PC-3 (cell line): ENCODE data around the gene GULP1. TPM values are rescaled to one million over a fixed set of nuclear protein-coding genes. Genes with fewer than 3 reads are reported as not detected.

Experiments used
- ATAC-seq: fragments of 200-7000 bp; cut with Tn5 transposase; 2 replicates; pipeline ENCODE4 v1.9.1; 2020; ENCODE audit warnings: mild to moderate bottlenecking, moderate library complexity
- BruUV-seq: library from RNA; stranded (reverse); fragments of 400-500 nt; replicated peaks from 2 replicates; lab custom pipeline; 2021; lab: Mats Ljungman, UMichigan
- CTCF ChIA-PET: fragments of 300-600 bp; sonication (Branson Sonifier 250); formaldehyde crosslinking; loops from one replicate; lab custom pipeline; 2022; ENCODE audit warnings: antibody characterized with exemption; lab: Charles Lee
- POLR2A ChIA-PET: fragments of 300-600 bp; sonication (Branson Sonifier 250); formaldehyde crosslinking; loops from one replicate; lab custom pipeline; 2022; ENCODE audit warnings: antibody characterized with exemption; ENCODE audit not compliant: unreplicated experiment; lab: Charles Lee
- DNase-seq: peaks from one replicate; pipeline ENCODE4 v3.0.0-alpha.2; 2015
- H2AFZ ChIP-seq: fragments of 300-600 bp; sonication (generic); 2 replicates; pipeline ENCODE4 v1.6.0; 2016; ENCODE audit warnings: antibody characterized with exemption, low read length
- H3F3A ChIP-seq: fragments of 300-600 bp; sonication (generic); one replicate; pipeline ENCODE4 v1.6.0; 2017; ENCODE audit warnings: antibody characterized with exemption, low read length, control low read depth, mild to moderate bottlenecking; ENCODE audit not compliant: unreplicated experiment
- H3K27ac ChIP-seq: fragments of 300-600 bp; sonication (generic); 2 replicates; pipeline ENCODE4 v1.5.1; 2016; ENCODE audit warnings: mild to moderate bottlenecking, low read length
- H3K27me3 ChIP-seq: fragments of 300-600 bp; sonication (generic); 2 replicates; pipeline ENCODE4 v1.6.1; 2016; ENCODE audit warnings: low read length, mixed read lengths
- H3K36me3 ChIP-seq: fragments of 300-600 bp; sonication (generic); 2 replicates; pipeline ENCODE4 v1.6.1; 2016; ENCODE audit warnings: low read depth, mixed run types, low read length, mixed read lengths
- H3K4me1 ChIP-seq: fragments of 300-600 bp; sonication (generic); 2 replicates; pipeline ENCODE4 v1.5.1; 2016; ENCODE audit warnings: low read length; ENCODE audit not compliant: insufficient read depth
- H3K4me2 ChIP-seq: fragments of 300-600 bp; sonication (generic); 2 replicates; pipeline ENCODE4 v1.6.0; 2016; ENCODE audit warnings: low read length
- H3K4me3 ChIP-seq: fragments of 300-600 bp; sonication (generic); 2 replicates; pipeline ENCODE4 v1.5.1; 2016; ENCODE audit warnings: mild to moderate bottlenecking, low read length, mixed read lengths
- H3K79me2 ChIP-seq: fragments of 300-600 bp; sonication (generic); 2 replicates; pipeline ENCODE4 v1.6.1; 2017; ENCODE audit warnings: low read length, mixed read lengths
- H3K9ac ChIP-seq: fragments of 300-600 bp; sonication (generic); 2 replicates; pipeline ENCODE4 v1.6.0; 2016; ENCODE audit warnings: mild to moderate bottlenecking, low read length
- H3K9me2 ChIP-seq: fragments of 300-600 bp; sonication (generic); replicated peaks from 2 replicates; pipeline ENCODE4 v1.6.1; 2016; ENCODE audit warnings: mixed run types, low read length, mixed read lengths
- H3K9me3 ChIP-seq: fragments of 300-600 bp; sonication (generic); 2 replicates; pipeline ENCODE4 v1.6.1; 2016; ENCODE audit warnings: low read length, mixed read lengths
- H4K20me1 ChIP-seq: fragments of 300-600 bp; sonication (generic); 2 replicates; pipeline ENCODE4 v1.6.1; 2016; ENCODE audit warnings: low read length, mixed read lengths
- CTCF ChIP-seq: fragments of 300-600 bp; sonication (generic); conservative IDR thresholded peaks from 2 replicates; pipeline ENCODE4 v1.5.1; 2017; ENCODE audit warnings: antibody characterized with exemption, low read depth, mild to moderate bottlenecking, low read length
- EZH2 ChIP-seq: fragments of 300-600 bp; sonication (generic); IDR thresholded peaks from one replicate; pipeline ENCODE4 v1.6.1; 2017; ENCODE audit warnings: antibody characterized with exemption, mild to moderate bottlenecking, low read length; ENCODE audit not compliant: unreplicated experiment
- EZH2phosphoT487 ChIP-seq: fragments of 300-600 bp; sonication (generic); IDR thresholded peaks from 2 replicates; pipeline ENCODE4 v1.6.1; 2018; ENCODE audit warnings: mild to moderate bottlenecking, antibody characterized with exemption, low read length, borderline replicate concordance
- intact Hi-C: fragments of 100-400 bp; cut with micrococcal nuclease; formaldehyde crosslinking; loops from 2 replicates; pipeline ENCODE4 v1.9.0; 2023
- total RNA-seq: library from RNA; depleted of rRNA; stranded (reverse); fragments of >200 nt; gene quantifications from 2 replicates; pipeline ENCODE4 v1.2.3, GENCODE V29; 2014

GULP1 gene
- total RNA-seq, 1 experiment from 2014 or later, result 25.5 TPM

DNA sequence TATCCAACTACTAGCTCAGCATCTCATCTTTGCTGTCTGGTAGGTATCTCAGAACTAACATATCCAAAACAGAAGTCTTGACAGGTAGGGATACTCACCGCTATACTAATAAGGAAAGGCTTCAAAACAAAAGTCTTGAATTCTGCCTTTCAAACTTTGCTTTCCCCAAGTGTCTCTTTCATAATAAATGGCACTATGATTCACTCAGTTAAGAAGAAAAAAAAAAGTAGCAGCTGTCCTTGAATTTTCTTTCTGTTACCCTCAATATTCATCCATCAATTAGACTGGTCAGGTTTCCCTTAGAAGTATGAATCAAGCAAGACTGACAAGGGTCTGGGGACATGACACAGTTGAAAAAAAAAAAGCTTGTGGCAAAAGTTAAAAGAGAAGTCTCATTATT lies 175.1 kb downstream of the GULP1 start:
- Histone ChIP-seq H3K9me2 (no peaks in the 10 kb centered on the region), H3K27ac (no peak overlapping the region), H4K20me1 (no peaks in the 10 kb centered on the region), H3F3A (no peaks in the 10 kb centered on the region), H3K4me2 (no peak overlapping the region), H3K9ac (no peak overlapping the region), H3K4me3 (no peak overlapping the region), H3K36me3 (no peaks in the 10 kb centered on the region), H3K79me2 (no peaks in the 10 kb centered on the region), H3K9me3 (no peaks in the 10 kb centered on the region), H3K4me1 (no peaks in the 10 kb centered on the region), H2AFZ (no peak overlapping the region), H3K27me3 (no peaks in the 10 kb centered on the region)
- TF ChIP-seq CTCF (no peak), EZH2 (no peak), EZH2phosphoT487 (no peak)
- CTCF ChIA-PET, result no interaction called here
- BruUV-seq, result no TSS peak
- DNase-seq (no peak), ATAC-seq (no peak)
- POLR2A ChIA-PET, result no interaction called here
- intact Hi-C loops, result no loop called here

- H3K9me3 ChIP-seq, result no peaks in the 10 kb centered on the region
- H4K20me1 ChIP-seq, result no peaks in the 10 kb centered on the region
- H3K9me2 ChIP-seq, result no peaks in the 10 kb centered on the region
- H3K27me3 ChIP-seq, result no peaks in the 10 kb centered on the region
- POLR2A ChIA-PET, result no interaction called here
- intact Hi-C loops, result no loop called here
- no peaks in the 10 kb centered on the region for H3K79me2 ChIP-seq
- no TSS peak for BruUV-seq
- no peaks in the 10 kb centered on the region for H3F3A ChIP-seq
- CTCF ChIA-PET, result no interaction called here
- H3K4me2 ChIP-seq, result no peak overlapping the region
- H3K4me1 ChIP-seq, result peaks cover 8% of the 10 kb centered on the region
- ATAC-seq (no peak), DNase-seq (peak; percentile 3)
- no peak overlapping the region for H3K4me3 ChIP-seq
- no peak overlapping the region for H2AFZ ChIP-seq
- TF ChIP-seq CTCF, result no peak
- TF ChIP-seq EZH2, result no peak
- TF ChIP-seq EZH2phosphoT487, result no peak
- H3K27ac ChIP-seq, result no peak overlapping the region
- H3K9ac ChIP-seq, result no peak overlapping the region
- H3K36me3 ChIP-seq, result no peaks in the 10 kb centered on the region
These were observed 179.5 kb downstream of the GULP1 start for GRCh38 chr2:188471166-188471565.

- TF ChIP-seq EZH2, result no peak
- no peak for TF ChIP-seq CTCF
- no peak for TF ChIP-seq EZH2phosphoT487
- no peak overlapping the region for H3K9ac ChIP-seq
- H3K36me3 ChIP-seq, result no peaks in the 10 kb centered on the region
- no peak overlapping the region for H3K4me2 ChIP-seq
- H4K20me1 ChIP-seq, result no peaks in the 10 kb centered on the region
- intact Hi-C loops, result no loop called here
- H3K79me2 ChIP-seq, result no peaks in the 10 kb centered on the region
- H3K9me2 ChIP-seq, result no peaks in the 10 kb centered on the region
- no TSS peak for BruUV-seq
- ChIA-PET POLR2A (no interaction called here), CTCF (no interaction called here)
- DNase-seq (no peak), ATAC-seq (no peak; the same call in 1 of the 2 replicates)
- H3F3A ChIP-seq, result no peaks in the 10 kb centered on the region
- H2AFZ ChIP-seq, result no peak overlapping the region
- H3K4me3 ChIP-seq, result no peak overlapping the region
- H3K27ac ChIP-seq, result no peak overlapping the region
- no peaks in the 10 kb centered on the region for H3K9me3 ChIP-seq
- no peaks in the 10 kb centered on the region for H3K27me3 ChIP-seq
- H3K4me1 ChIP-seq, result peaks cover 10% of the 10 kb centered on the region
These were observed 181.6 kb downstream of the GULP1 start for GRCh38 chr2:188473306-188473705.
